RWPE1 (cell line): ENCODE measurements around the gene USP10.

Source experiments
- CTCF ChIA-PET: fragments of 350-600 bp; sonication (Branson Sonifier 250); formaldehyde crosslinking; extraction: SDS; loops from one replicate; lab custom pipeline; 2021; lab: Yijun Ruan, JAX
- POLR2A ChIA-PET: fragments of 400-600 bp; formaldehyde crosslinking; extraction: SDS; loops from one replicate; lab custom pipeline; 2020; ENCODE audit warnings: antibody characterized with exemption; ENCODE audit not compliant: low non-redundant PET; lab: Yijun Ruan, JAX
- DNase-seq: peaks from one replicate; pipeline ENCODE4 v3.0.0; 2012; ENCODE audit warnings: low spot score
- H3K27ac ChIP-seq: fragments of 450-650 bp; 2 replicates; pipeline ENCODE4 v1.5.1; 2017
- TF ChIP-seq, protein P1 (sequence below): fragments of 450-650 bp; conservative IDR thresholded peaks from 2 replicates; pipeline ENCODE4 v1.5.1; 2017; ENCODE audit warnings: low read depth, mild to moderate bottlenecking

The USP10 gene

DNA sequence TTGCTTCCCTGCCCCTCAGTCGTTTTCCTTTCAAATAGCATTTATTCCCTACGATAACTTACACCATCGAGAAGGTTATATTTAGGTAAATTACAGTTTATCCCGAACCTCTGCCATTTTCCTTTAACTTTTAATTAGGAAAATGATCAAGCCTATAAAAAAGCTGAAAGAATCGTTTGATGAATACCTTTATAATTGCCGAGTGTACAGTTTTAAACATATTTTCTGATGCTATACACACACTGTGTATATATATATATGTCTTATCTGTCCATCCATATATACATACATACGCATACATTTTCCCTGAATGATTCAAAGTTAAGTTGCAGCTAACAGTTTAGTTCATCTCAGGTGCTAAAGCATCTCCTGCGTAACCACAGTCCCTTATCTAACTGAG is 63.4 kb downstream of the USP10 start:
- TF ChIP-seq, protein P1, sequence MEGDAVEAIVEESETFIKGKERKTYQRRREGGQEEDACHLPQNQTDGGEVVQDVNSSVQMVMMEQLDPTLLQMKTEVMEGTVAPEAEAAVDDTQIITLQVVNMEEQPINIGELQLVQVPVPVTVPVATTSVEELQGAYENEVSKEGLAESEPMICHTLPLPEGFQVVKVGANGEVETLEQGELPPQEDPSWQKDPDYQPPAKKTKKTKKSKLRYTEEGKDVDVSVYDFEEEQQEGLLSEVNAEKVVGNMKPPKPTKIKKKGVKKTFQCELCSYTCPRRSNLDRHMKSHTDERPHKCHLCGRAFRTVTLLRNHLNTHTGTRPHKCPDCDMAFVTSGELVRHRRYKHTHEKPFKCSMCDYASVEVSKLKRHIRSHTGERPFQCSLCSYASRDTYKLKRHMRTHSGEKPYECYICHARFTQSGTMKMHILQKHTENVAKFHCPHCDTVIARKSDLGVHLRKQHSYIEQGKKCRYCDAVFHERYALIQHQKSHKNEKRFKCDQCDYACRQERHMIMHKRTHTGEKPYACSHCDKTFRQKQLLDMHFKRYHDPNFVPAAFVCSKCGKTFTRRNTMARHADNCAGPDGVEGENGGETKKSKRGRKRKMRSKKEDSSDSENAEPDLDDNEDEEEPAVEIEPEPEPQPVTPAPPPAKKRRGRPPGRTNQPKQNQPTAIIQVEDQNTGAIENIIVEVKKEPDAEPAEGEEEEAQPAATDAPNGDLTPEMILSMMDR, result no peak
- H3K27ac ChIP-seq, result no peak overlapping the region
- POLR2A ChIA-PET, result no interaction called here
- no peak for DNase-seq
- CTCF ChIA-PET, result no interaction called here

- TF ChIP-seq, protein P1, result no peak
These were observed 63.8 kb downstream of the USP10 start for GRCh38 chr16:84763629-84764028.

GRCh38 chr16:84764970-84765369 is 65.2 kb downstream of the USP10 start:
- H3K27ac ChIP-seq, result no peak overlapping the region
- ChIA-PET POLR2A (no interaction called here), CTCF (interaction anchor here (0.7 kb wide), 1 partner anchor 166 kb away, joined by 6 read pairs; no protein-coding TSS in a partner anchor)
- DNase-seq, result no peak
- TF ChIP-seq, protein P1, result no peak

More at GRCh38 chr16:84763629-84764028, 63.8 kb downstream of the USP10 start:
- POLR2A ChIA-PET, result no interaction called here
- no peak for DNase-seq
- H3K27ac ChIP-seq, result no peak overlapping the region
- CTCF ChIA-PET, result no interaction called here

DNA sequence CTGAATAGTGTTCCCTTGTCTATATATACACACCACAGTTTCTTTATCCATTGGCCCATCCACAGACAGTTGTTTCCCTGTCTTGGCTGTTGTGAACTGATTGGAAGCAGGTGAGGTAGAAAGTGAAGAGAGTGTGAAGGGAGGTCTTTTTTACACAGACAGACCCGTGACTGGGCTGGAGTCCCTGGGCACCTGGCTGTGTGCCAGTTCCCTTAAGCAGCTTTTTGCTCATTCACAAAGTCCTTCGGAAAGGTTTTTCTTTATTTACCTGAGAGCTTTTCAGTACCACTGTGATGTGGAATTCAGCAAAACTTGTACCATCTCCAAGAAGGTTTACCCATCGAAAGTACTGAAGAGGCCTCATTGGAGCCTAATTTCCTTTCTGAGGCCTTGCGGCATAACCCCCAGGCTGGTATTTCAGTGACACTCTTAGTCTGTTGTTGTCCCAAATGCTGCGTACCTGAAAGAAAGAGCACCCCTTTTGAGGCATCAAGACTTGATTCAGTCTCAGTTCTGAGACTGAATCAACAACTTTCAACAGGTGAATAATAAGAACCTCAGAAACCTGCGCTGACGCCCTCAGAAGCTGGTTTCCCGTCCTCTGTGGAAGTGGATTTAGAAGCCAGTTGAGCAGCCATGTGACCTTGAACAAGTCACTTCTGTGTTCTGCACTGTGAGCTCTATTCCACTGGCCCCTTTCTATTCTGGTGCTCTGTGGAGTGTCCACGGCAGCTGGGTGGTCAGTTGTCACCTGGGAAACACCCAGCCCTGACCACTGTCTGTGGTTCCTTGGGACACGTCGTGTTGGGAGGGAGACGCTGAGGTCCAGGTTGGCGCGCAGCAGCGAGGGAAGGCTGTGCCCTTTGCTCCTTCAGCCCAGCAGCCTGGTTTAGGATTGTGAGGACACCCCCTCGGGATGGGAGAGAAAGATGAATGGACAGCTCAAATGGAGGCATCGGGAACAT is 66.1 kb downstream of the USP10 start:
- H3K27ac ChIP-seq, result no peak overlapping the region
- TF ChIP-seq, protein P1, result no peak
- DNase-seq, result no peak
- POLR2A ChIA-PET, result no interaction called here
- CTCF ChIA-PET, result interaction anchor here (0.6 kb wide), 1 partner anchor 228 kb away, joined by 3 read pairs; no protein-coding TSS in a partner anchor

DNA sequence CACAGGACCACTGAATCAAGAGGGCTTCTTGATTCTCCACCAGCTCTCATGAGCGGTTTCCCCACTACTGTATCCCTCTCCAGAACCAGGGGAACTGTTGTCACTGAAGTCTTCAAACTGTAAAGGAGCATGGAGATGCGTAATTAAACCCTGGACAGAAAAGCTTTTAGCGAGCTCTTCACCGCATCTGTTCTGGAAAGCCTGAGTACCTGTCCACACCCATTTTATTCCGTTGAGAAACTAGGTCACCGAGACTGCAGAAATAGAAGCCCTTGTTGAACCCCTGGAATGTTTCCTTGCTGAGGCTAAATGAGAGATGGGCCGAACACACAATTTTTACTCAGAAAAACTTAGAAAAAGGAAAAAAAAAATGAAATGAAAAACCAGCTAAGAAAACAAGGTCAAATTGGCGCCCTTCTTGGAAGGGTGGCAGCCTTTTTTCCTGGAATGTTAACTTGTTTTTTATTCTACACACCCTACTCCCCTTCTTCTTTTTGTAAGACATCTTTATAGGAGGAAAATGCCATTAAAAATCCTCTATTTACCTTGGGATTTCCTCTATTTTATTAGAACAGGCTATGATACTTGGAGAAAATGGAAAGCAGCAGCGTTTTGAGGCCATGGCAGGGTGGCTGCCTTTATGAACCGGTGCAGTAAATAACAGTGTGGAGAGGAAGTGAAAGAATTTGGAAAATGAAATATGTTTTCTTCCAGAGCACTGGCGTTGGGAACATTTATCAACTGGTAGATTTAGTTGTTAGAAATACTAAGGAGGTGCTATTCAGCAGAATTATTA is 67.4 kb downstream of the USP10 start:
- TF ChIP-seq, protein P1, result no peak
- CTCF ChIA-PET, result no interaction called here
- no peak overlapping the region for H3K27ac ChIP-seq
- POLR2A ChIA-PET, result no interaction called here
- DNase-seq, result no peak
